Measurements from ENCODE around the gene RIN3. TPM values are rescaled to one million over a fixed set of nuclear protein-coding genes. Genes with fewer than 3 reads are reported as not detected.
A peak's percentile ranks its signal among the peaks of the same experiment; 100 is the strongest.

RIN3 gene
- total and polyA plus RNA-seq, 12 donors, result 3.9 to 63.2 (median 30.3) TPM

DNA sequence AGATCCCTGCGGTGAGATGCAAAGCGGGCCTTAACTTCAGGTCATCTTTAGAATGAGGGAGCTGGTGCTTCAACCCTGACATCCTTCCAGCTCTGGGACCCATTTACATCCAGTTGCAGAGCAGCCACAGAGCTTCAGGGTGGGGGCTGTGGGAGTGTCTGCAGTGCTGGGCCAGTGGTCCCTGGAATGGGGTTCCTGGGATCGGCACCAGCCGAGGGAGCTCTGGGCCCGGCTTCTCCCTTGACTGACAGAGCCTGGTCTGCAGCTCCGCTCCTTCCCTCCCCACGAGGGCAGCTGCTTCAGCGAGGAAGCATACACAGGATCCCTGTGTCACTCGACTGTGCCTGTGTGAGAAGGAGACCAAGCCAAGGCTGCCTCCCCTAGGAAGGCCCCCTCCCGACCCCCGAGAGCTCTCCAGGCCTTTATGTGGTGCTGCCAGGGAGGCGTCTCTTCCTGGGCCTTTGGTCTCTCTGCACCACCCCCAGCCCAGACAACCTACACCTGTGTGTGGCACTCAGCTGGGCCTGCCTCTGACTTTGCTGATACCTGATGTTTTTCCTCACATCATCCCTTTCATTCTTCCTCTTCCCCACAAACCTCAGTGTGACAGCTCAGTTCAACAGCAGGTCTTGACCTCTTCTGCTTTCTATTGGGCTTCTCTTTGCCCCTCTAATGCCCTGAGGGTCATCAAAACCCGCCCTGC, 48.1 kb upstream of the RIN3 start:
- 73 to 93% (median 84%) methylated on average over 4 to 13 of the region's 13 CpGs for WGBS, 4 donors
- Histone ChIP-seq H3K9me3 (replicated peaks in 1 of 3) (no peaks in the 10 kb centered on the region), H3K36me3 (replicated peaks in 1 of 2) (no peaks in the 10 kb centered on the region), H3K4me1 (replicated peaks in 1 of 2) (no peaks in the 10 kb centered on the region), H3K27ac (peak overlapping the region in 1 of 5 donors; percentile 55), H3K27me3 (no peaks in the 10 kb centered on the region), H3K4me3 (no peak overlapping the region)
- TF ChIP-seq POLR2A (IDR thresholded peaks at IDR 0.05), result no peak
- no peak for TF ChIP-seq CTCF (IDR thresholded peaks at IDR 0.05)
- peak in 2 of 7 donors; percentile 18 to 44 for DNase-seq
- intact Hi-C loops (cut with DNase I), result no loop called here

- Histone ChIP-seq H3K9me3 (replicated peaks in 1 of 3) (no peaks in the 10 kb centered on the region), H3K4me1 (replicated peaks in 1 of 2) (no peaks in the 10 kb centered on the region), H3K27me3 (no peaks in the 10 kb centered on the region), H3K27ac (peak overlapping the region in 1 of 5 donors; percentile 55), H3K4me3 (no peak overlapping the region), H3K36me3 (replicated peaks in 1 of 2) (no peaks in the 10 kb centered on the region)
- peak in 2 of 7 donors; percentile 23 to 36 for DNase-seq
- intact Hi-C loops (cut with DNase I), result no loop called here
- WGBS, 4 donors, result 51 to 76% (median 69%) methylated on average over 3 of the region's 3 CpGs
- TF ChIP-seq POLR2A (IDR thresholded peaks at IDR 0.05), result no peak
- no peak for TF ChIP-seq CTCF (IDR thresholded peaks at IDR 0.05)
These were observed 47.5 kb upstream of the RIN3 start for GRCh38 chr14:92466059-92466458.

- 91 to 100% (median 92%) methylated on average over 2 of the region's 2 CpGs for WGBS, 4 donors
- H3K4me3 ChIP-seq, result no peak overlapping the region
- intact Hi-C loops (cut with DNase I), result no loop called here
- no peaks in the 10 kb centered on the region for H3K36me3 ChIP-seq (replicated peaks in 1 of 2)
- no peak for TF ChIP-seq CTCF (IDR thresholded peaks at IDR 0.05)
- TF ChIP-seq POLR2A (IDR thresholded peaks at IDR 0.05), result no peak
- H3K27me3 ChIP-seq, result no peaks in the 10 kb centered on the region
- no peak overlapping the region for H3K27ac ChIP-seq
- H3K9me3 ChIP-seq (replicated peaks in 1 of 3), result no peaks in the 10 kb centered on the region
- DNase-seq, result no peak
- peaks cover 13 to 15% of the 10 kb centered on the region in 2 donors for H3K4me1 ChIP-seq (replicated peaks in 1 of 2)
These were observed 44.1 kb upstream of the RIN3 start for GRCh38 chr14:92469515-92469914.

- H3K36me3 ChIP-seq (replicated peaks in 1 of 2), result no peaks in the 10 kb centered on the region
- H3K9me3 ChIP-seq (replicated peaks in 1 of 3), result no peaks in the 10 kb centered on the region
- intact Hi-C loops (cut with DNase I), result no loop called here
- no peak overlapping the region for H3K4me3 ChIP-seq
- TF ChIP-seq POLR2A (IDR thresholded peaks at IDR 0.05) (no peak), CTCF (IDR thresholded peaks at IDR 0.05) (no peak)
- no peak overlapping the region for H3K27ac ChIP-seq
- no peaks in the 10 kb centered on the region for H3K27me3 ChIP-seq
- DNase-seq, result no peak
- peaks cover 14 to 17% of the 10 kb centered on the region in 2 donors for H3K4me1 ChIP-seq (replicated peaks in 1 of 2)
- 93 to 95% (median 94%) methylated on average over 3 of the region's 3 CpGs for WGBS, 4 donors
These were observed 43.4 kb upstream of the RIN3 start for GRCh38 chr14:92470215-92470614.

Measured in adrenal gland (tissue), 12 donors.